ENCODE measurements around the gene RUNX1.

DNA sequence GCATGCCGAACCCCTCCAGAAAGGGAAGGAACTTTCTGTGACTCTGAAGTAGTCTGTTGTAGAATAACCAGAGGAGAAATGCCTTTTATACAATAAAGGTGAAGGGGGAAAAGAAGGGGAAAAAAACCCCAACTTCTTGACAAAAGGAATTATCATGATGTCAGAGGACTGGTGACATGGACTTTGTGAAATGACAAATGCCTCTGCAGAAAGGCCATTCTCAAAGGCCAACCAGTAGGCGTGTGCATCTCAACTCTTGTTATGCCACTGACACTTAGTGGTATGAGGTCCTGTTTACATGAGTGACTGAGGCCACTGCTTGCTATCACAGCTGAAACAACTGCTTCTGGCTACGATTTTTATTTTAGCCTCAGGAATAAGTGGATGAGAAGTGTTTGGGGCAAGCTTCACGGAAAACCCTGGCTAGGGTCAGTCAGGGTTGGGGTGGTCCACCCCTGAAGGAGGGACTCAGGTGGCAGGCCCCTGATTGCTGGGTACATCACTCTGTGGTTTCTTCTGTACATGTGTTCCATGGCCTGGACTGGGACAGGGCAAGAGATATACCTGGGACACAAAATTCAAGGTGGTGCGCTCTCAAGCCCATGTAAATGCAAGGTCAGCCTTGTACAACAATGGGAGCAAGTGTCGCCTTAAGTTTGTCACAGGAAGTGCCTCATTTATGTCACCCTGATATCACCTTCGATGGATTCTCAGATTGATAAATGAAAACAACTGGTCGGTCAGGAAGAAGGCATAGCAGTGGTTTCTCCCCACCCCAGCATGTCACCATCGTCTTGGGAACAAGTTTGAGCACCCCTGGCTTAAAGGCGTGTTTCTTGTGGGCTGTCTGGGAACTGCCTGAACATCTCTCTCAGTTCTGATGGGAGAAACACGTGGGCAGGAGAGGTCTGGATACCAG lies 12.4 kb downstream of the RUNX1 start:
- TF ChIP-seq, protein P1, sequence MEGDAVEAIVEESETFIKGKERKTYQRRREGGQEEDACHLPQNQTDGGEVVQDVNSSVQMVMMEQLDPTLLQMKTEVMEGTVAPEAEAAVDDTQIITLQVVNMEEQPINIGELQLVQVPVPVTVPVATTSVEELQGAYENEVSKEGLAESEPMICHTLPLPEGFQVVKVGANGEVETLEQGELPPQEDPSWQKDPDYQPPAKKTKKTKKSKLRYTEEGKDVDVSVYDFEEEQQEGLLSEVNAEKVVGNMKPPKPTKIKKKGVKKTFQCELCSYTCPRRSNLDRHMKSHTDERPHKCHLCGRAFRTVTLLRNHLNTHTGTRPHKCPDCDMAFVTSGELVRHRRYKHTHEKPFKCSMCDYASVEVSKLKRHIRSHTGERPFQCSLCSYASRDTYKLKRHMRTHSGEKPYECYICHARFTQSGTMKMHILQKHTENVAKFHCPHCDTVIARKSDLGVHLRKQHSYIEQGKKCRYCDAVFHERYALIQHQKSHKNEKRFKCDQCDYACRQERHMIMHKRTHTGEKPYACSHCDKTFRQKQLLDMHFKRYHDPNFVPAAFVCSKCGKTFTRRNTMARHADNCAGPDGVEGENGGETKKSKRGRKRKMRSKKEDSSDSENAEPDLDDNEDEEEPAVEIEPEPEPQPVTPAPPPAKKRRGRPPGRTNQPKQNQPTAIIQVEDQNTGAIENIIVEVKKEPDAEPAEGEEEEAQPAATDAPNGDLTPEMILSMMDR (IDR thresholded peaks at IDR 0.05), result no peak
- TF ChIP-seq POLR2AphosphoS5 (IDR thresholded peaks at IDR 0.05) (no peak), POLR2A (IDR thresholded peaks at IDR 0.05) (no peak), EP300 (IDR thresholded peaks at IDR 0.05) (no peak)
